GM04504 (cell line): ENCODE data around the gene PIGV.

Source experiments
- DNase-seq: peaks from one replicate; pipeline ENCODE4 v3.0.0-alpha.2; 2012; ENCODE audit warnings: low read depth

Gene PIGV

GRCh38 chr1:26787706-26788514 lies at the start of gene PIGV:
Gene PIGV, plus strand, starts transcription at chr1:26787950. Its CDS starts 2,866 bp downstream, at chr1:26790816.
- peak; percentile 77 for DNase-seq

GRCh38 chr1:26739329-26739914 lies 48.3 kb upstream of the PIGV start:
- DNase-seq, result no peak

GRCh38 chr1:26740023-26740634 lies 47.6 kb upstream of the PIGV start:
- DNase-seq, result no peak

GRCh38 chr1:26740952-26741351 lies 46.8 kb upstream of the PIGV start:
- no peak for DNase-seq

GRCh38 chr1:26743426-26744059 lies 44.2 kb upstream of the PIGV start:
- DNase-seq, result no peak

GRCh38 chr1:26744075-26744959 lies 43.4 kb upstream of the PIGV start:
- DNase-seq, result peak; percentile 52

- DNase-seq, result no peak
Observed at GRCh38 chr1:26745191-26745590, 42.6 kb upstream of the PIGV start.

GRCh38 chr1:26747048-26747447 lies 40.7 kb upstream of the PIGV start:
- no peak for DNase-seq

GRCh38 chr1:26748351-26748750 lies 39.4 kb upstream of the PIGV start:
- no peak for DNase-seq

GRCh38 chr1:26749458-26749857 lies 38.3 kb upstream of the PIGV start:
- DNase-seq, result no peak

GRCh38 chr1:26750428-26750827 lies 37.3 kb upstream of the PIGV start:
- no peak for DNase-seq

GRCh38 chr1:26752519-26752918 lies 35.2 kb upstream of the PIGV start:
- DNase-seq, result no peak

- DNase-seq, result no peak
Observed at GRCh38 chr1:26754086-26754874, 33.5 kb upstream of the PIGV start.

GRCh38 chr1:26758358-26758757 lies 29.4 kb upstream of the PIGV start:
- DNase-seq, result no peak

- DNase-seq, result no peak
Observed at GRCh38 chr1:26759531-26759930, 28.2 kb upstream of the PIGV start.

- DNase-seq, result no peak
Observed at GRCh38 chr1:26761217-26761616, 26.5 kb upstream of the PIGV start.

- DNase-seq, result no peak
Observed at GRCh38 chr1:26767714-26768113, 20.0 kb upstream of the PIGV start.

- DNase-seq, result peak; percentile 65
Observed at GRCh38 chr1:26768755-26769154, 19.0 kb upstream of the PIGV start.

- DNase-seq, result no peak
Observed at GRCh38 chr1:26771285-26771642, 16.5 kb upstream of the PIGV start.

GRCh38 chr1:26771643-26772321 lies 16.0 kb upstream of the PIGV start:
- peak; percentile 98 for DNase-seq
